GM12891 (cell line): ENCODE measurements around the gene CCK.

ENCODE experiments used
- PAX5 ChIP-seq: IDR thresholded peaks from 2 replicates; pipeline ENCODE4 v1.6.1; 2011; ENCODE audit warnings: low read length, moderate library complexity, mild to moderate bottlenecking; ENCODE audit not compliant: insufficient read depth, severe bottlenecking
- POLR2A ChIP-seq: IDR thresholded peaks from 2 replicates; pipeline ENCODE4 v1.6.1; 2011; ENCODE audit warnings: low read depth, low read length, control low read depth
- POLR2AphosphoS5 ChIP-seq: IDR thresholded peaks from 2 replicates; pipeline ENCODE4 v1.6.1; 2011; ENCODE audit warnings: low read depth, low read length, control low read depth
- SPI1 ChIP-seq: IDR thresholded peaks from 2 replicates; pipeline ENCODE4 v1.6.1; 2011; ENCODE audit warnings: low read depth, low read length, control low read depth
- TAF1 ChIP-seq: IDR thresholded peaks from 2 replicates; pipeline ENCODE4 v1.6.1; 2011; ENCODE audit warnings: low read depth, low read length, control low read depth

DNA sequence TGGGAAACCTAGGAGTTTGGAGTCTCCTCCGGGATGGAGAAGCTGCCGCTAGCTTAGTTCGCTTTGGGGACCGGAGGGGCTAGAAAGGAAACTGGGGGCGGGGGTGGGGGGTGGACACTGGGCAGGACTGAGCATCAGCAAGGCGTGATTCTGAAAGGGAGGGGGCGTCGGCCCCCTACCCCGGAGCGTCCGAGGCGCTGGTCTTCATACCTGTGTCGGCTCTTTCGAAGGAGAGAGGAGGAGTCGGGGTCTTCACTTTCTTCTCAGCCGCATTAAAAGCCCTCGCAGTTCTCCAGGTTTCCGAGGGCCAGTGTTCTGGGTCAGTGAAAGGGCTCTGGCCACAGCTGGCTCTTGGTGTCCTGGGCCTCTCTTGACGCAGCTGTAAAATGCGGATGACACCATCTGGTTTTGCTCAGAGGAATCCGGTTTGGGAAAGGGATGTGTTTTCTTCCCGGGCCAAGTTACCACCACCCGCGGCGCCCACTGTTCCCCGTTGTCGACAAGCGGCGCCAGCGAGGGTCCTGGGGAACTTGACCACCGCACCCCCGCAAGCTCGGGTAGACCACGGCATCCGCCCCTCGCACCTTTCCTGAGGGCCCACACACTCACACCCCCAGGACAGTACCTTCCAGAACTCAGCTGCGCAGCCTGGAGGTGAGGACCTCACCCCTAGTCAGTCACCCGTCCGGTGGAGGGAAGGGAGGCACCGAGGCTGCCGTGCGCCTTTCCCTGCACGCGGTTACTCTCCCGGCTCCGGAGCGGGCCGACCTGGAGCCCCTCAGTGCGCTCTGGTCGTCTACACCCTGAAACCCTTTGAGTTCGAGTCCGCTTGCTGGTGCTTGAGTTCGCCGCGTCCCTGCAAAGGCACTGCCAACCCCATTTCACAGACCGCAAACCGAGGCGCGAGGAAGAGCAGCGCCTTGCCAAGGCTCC lies 660 bp downstream of the CCK start:
- no peak for TF ChIP-seq POLR2A
- TF ChIP-seq SPI1 = no peak
- no peak for TF ChIP-seq TAF1
- no peak for TF ChIP-seq PAX5
- no peak for TF ChIP-seq POLR2AphosphoS5
